ENCODE measurements around the gene GALNTL6.

DNA sequence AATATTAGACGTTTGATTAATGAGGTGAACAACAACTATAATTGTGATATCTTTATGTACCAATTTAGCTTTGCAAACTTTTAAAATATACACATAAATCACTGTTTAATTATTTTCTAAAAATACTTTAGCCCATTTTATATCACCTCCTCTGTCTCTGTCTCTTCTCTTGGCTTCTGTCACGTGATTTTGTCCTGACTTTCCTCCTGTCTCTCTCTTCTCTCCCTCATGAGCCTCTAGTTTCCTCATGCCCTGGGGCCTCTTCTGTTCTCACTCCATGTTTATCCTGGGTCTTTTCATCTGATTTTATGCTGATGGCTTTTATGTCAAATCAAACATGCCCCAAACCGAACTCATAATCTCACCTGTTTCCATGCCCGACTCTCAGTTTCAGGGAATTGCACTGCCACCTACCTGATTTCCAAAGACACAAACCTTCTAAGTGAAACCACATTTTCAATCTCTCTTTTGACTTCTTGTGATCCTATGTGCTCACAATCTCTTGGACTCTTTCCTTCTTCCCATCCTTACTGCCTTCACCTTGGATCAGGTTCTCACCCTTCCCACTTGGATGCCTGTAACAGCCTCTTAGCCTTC lies 1052.4 kb downstream of the GALNTL6 start:
- TF ChIP-seq, protein P1, sequence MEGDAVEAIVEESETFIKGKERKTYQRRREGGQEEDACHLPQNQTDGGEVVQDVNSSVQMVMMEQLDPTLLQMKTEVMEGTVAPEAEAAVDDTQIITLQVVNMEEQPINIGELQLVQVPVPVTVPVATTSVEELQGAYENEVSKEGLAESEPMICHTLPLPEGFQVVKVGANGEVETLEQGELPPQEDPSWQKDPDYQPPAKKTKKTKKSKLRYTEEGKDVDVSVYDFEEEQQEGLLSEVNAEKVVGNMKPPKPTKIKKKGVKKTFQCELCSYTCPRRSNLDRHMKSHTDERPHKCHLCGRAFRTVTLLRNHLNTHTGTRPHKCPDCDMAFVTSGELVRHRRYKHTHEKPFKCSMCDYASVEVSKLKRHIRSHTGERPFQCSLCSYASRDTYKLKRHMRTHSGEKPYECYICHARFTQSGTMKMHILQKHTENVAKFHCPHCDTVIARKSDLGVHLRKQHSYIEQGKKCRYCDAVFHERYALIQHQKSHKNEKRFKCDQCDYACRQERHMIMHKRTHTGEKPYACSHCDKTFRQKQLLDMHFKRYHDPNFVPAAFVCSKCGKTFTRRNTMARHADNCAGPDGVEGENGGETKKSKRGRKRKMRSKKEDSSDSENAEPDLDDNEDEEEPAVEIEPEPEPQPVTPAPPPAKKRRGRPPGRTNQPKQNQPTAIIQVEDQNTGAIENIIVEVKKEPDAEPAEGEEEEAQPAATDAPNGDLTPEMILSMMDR (IDR thresholded peaks at IDR 0.05) = no peak
- TF ChIP-seq POLR2A (IDR thresholded peaks at IDR 0.05) = no peak

Measured in testis (tissue), 2 donors.